PC-9 (cell line): Measurements from ENCODE around the gene DNALI1. TPM values are rescaled to one million over a fixed set of nuclear protein-coding genes. Genes with fewer than 3 reads are reported as not detected.

Experiments
- BruUV-seq: library from RNA; stranded (reverse); fragments of 400-500 nt; replicated peaks from 2 replicates; lab custom pipeline; 2021; lab: Mats Ljungman, UMichigan
- CTCF ChIA-PET: fragments of 300-600 bp; sonication (Branson Sonifier 250); formaldehyde crosslinking; loops from one replicate; lab custom pipeline; 2022; ENCODE audit warnings: antibody characterized with exemption; lab: Charles Lee
- POLR2A ChIA-PET: fragments of 300-600 bp; sonication (Branson Sonifier 250); formaldehyde crosslinking; loops from one replicate; lab custom pipeline; 2022; ENCODE audit warnings: antibody characterized with exemption; ENCODE audit not compliant: unreplicated experiment; lab: Charles Lee
- DNase-seq, 2 experiments: peaks; one replicate each; pipeline versions ENCODE4 v3.0.0 to v3.0.0-alpha.2; 2015 to 2022; ENCODE audit warnings: mixed read lengths in 1 of 2
- H2AFZ ChIP-seq: fragments of 200-600 bp; sonication (generic); 2 replicates; pipeline ENCODE4 v1.8.1; 2017; ENCODE audit warnings: antibody characterized with exemption
- H3F3A ChIP-seq: fragments of 200-600 bp; sonication (generic); 2 replicates; pipeline ENCODE4 v1.8.1; 2017; ENCODE audit warnings: antibody characterized with exemption, mild to moderate bottlenecking, low read depth; ENCODE audit not compliant: insufficient read depth
- H3K27ac ChIP-seq: fragments of 200-600 bp; sonication (generic); 2 replicates; pipeline ENCODE4 v1.6.1; 2016; ENCODE audit warnings: mixed run types
- H3K27me3 ChIP-seq: fragments of 200-600 bp; sonication (generic); 2 replicates; pipeline ENCODE4 v1.6.1; 2016; ENCODE audit warnings: low read depth, mixed run types; ENCODE audit not compliant: insufficient read depth
- H3K36me3 ChIP-seq: fragments of 200-600 bp; sonication (generic); 2 replicates; pipeline ENCODE4 v1.6.1; 2016; ENCODE audit warnings: low read depth, mixed run types
- H3K4me1 ChIP-seq: fragments of 200-600 bp; sonication (generic); replicated peaks from 2 replicates; pipeline ENCODE4 v1.6.1; 2016; ENCODE audit warnings: mixed run types; ENCODE audit not compliant: insufficient read depth
- H3K4me2 ChIP-seq: fragments of 200-600 bp; sonication (generic); 2 replicates; pipeline ENCODE4 v1.6.1; 2017; ENCODE audit warnings: mixed run types
- H3K4me3 ChIP-seq: fragments of 200-600 bp; sonication (generic); 2 replicates; pipeline ENCODE4 v1.6.1; 2016; ENCODE audit warnings: mixed run types
- H3K79me2 ChIP-seq: fragments of 200-600 bp; sonication (generic); 2 replicates; pipeline ENCODE4 v1.6.1; 2017; ENCODE audit warnings: low read depth, mixed run types
- H3K9me2 ChIP-seq: fragments of 200-600 bp; sonication (generic); 2 replicates; pipeline ENCODE4 v1.8.1; 2017; ENCODE audit warnings: mild to moderate bottlenecking; ENCODE audit not compliant: insufficient read depth
- H3K9me3 ChIP-seq: fragments of 200-600 bp; sonication (generic); 2 replicates; pipeline ENCODE4 v1.8.1; 2016; ENCODE audit warnings: low read depth; ENCODE audit not compliant: insufficient read depth
- H4K20me1 ChIP-seq: fragments of 200-600 bp; sonication (generic); 2 replicates; pipeline ENCODE4 v1.8.1; 2017; ENCODE audit not compliant: insufficient read depth
- EZH2 ChIP-seq: fragments of 200-600 bp; sonication (generic); IDR thresholded peaks from 2 replicates; pipeline ENCODE4 v1.8.0; 2017; ENCODE audit warnings: antibody characterized with exemption, low read depth
- intact Hi-C: fragments of 100-400 bp; cut with micrococcal nuclease; formaldehyde crosslinking; loops from one replicate; pipeline ENCODE4 v1.10.0; 2022; ENCODE audit not compliant: unreplicated experiment
- total RNA-seq: library from RNA; stranded (reverse); gene quantifications from 2 replicates; pipeline ENCODE4 v1.2.3, GENCODE V29; 2021
- TF ChIP-seq, protein P1 (sequence below): fragments of 200-600 bp; sonication (generic); conservative IDR thresholded peaks from 2 replicates; pipeline ENCODE4 v1.6.1; 2017; ENCODE audit warnings: mixed run types, antibody characterized with exemption, mild to moderate bottlenecking, moderate library complexity

Gene DNALI1
- total RNA-seq, 1 experiment from 2014 or later = not detected

DNA sequence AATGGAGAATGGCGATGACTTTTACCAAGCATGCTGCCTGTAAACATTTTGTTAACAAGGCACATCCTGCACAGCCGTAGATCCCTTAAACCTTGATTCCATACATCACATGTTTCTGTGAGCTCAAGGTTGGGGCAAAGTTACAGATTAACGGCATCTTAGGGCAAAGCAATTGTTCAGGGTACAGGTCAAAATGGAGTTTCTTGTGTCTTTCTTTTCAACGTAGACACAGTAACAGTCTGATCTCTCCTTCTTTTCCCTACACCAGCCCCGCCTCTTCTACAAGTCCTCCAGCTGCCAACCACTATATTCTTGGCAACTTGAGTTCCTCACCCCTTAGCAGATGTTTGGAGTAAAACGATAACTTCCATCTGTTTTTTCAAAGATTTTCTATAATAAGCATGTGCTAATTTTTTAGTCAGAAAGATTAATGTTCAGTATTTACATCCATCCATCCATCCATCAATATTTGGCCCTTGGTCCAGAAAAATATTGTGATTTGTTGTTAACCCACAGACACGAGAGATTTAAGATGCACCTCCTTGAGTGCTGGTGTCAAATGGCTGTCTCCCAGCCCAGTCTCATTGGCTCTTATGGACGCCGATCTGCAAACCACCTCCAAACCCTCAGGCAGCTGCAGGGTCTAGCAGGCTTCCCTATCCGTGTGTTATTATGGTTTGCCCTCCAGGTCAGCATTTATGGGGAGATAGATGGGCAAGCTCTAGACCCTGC is 3.8 kb downstream of the DNALI1 start:
- intact Hi-C loops = loop anchor here (5.0 kb wide), 1 partner anchor 103 kb away; no protein-coding TSS in a partner anchor
- Histone ChIP-seq H3F3A (peaks cover 9% of the 10 kb centered on the region; the same call in 1 of the 2 replicates), H2AFZ (no peak overlapping the region), H3K9me2 (no peaks in the 10 kb centered on the region), H3K27me3 (no peaks in the 10 kb centered on the region), H3K27ac (no peak overlapping the region), H3K4me2 (no peak overlapping the region), H3K9me3 (no peaks in the 10 kb centered on the region), H3K4me1 (0 out of 2 replicates have a peak, but pooled peaks cover 5% of the 10 kb centered on the region), H4K20me1 (no peaks in the 10 kb centered on the region), H3K36me3 (no peaks in the 10 kb centered on the region), H3K79me2 (no peaks in the 10 kb centered on the region), H3K4me3 (no peak overlapping the region)
- CTCF ChIA-PET = no interaction called here
- DNase-seq = no peak
- TF ChIP-seq, protein P1, sequence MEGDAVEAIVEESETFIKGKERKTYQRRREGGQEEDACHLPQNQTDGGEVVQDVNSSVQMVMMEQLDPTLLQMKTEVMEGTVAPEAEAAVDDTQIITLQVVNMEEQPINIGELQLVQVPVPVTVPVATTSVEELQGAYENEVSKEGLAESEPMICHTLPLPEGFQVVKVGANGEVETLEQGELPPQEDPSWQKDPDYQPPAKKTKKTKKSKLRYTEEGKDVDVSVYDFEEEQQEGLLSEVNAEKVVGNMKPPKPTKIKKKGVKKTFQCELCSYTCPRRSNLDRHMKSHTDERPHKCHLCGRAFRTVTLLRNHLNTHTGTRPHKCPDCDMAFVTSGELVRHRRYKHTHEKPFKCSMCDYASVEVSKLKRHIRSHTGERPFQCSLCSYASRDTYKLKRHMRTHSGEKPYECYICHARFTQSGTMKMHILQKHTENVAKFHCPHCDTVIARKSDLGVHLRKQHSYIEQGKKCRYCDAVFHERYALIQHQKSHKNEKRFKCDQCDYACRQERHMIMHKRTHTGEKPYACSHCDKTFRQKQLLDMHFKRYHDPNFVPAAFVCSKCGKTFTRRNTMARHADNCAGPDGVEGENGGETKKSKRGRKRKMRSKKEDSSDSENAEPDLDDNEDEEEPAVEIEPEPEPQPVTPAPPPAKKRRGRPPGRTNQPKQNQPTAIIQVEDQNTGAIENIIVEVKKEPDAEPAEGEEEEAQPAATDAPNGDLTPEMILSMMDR = no peak
- no peak for TF ChIP-seq EZH2
- no TSS peak for BruUV-seq
- POLR2A ChIA-PET = no interaction called here

DNA sequence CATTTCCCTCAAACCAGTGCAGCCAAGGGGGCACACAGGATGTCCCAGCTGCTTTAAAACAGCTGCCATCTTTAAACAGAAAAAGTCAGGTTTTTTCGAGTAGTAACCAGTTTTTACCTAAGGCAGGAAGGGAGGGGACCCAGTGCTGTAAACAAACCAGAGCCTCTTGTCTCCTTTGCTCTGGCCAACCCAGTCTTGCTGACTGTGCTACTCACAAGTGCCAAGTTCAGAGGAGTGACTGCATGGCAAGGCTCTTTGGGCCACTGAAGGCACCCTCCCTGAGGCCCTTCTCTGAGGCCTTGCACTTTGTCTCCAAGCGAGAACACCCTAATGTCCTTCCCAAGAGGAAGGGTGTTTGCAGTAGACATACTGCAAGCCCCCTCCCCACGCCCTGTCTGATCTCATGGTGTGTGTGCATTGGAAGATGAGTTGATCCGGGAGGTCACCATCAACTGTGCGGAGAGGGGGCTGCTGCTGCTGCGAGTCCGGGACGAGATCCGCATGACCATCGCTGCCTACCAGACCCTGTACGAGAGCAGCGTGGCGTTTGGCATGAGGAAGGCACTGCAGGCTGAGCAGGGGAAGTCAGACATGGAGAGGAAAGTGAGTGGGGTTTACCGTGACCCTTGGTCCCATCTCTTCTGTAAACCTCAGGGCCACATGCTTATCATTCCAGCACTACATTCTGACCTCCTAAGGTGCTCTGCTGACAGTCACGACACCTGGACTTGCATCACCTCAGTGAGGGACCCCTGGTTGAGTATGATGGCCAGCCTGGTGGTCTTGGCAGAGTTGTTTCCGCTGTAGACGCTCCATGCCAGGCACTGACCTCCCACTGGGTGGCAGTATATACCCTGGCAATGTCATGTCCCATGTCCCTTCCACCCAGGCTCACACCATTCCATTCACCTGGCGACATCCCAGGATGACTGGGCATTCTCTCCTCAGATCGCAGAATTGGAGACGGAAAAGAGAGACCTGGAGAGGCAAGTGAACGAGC is 4.7 kb downstream of the DNALI1 start:
- Histone ChIP-seq H3K79me2 (no peaks in the 10 kb centered on the region), H3K36me3 (0 out of 2 replicates have a peak, but pooled peaks cover 7% of the 10 kb centered on the region), H3K9me3 (no peaks in the 10 kb centered on the region), H3K4me2 (no peak overlapping the region), H4K20me1 (no peaks in the 10 kb centered on the region), H3K9me2 (no peaks in the 10 kb centered on the region), H3K27me3 (no peaks in the 10 kb centered on the region), H3K27ac (no peak overlapping the region), H3K4me1 (0 out of 2 replicates have a peak, but pooled peaks cover 2% of the 10 kb centered on the region), H3F3A (peaks cover 11% of the 10 kb centered on the region; the same call in 1 of the 2 replicates), H2AFZ (no peak overlapping the region), H3K4me3 (no peak overlapping the region)
- no peak for TF ChIP-seq EZH2
- TF ChIP-seq, protein P1 = peak; percentile 69
- TSS peak; percentile 2 for BruUV-seq
- DNase-seq = peak in 1 of 2 experiments; percentile 27
- POLR2A ChIA-PET = no interaction called here
- intact Hi-C loops = loop anchor here (5.0 kb wide), 1 partner anchor 104 kb away; no protein-coding TSS in a partner anchor
- CTCF ChIA-PET = no interaction called here

DNA sequence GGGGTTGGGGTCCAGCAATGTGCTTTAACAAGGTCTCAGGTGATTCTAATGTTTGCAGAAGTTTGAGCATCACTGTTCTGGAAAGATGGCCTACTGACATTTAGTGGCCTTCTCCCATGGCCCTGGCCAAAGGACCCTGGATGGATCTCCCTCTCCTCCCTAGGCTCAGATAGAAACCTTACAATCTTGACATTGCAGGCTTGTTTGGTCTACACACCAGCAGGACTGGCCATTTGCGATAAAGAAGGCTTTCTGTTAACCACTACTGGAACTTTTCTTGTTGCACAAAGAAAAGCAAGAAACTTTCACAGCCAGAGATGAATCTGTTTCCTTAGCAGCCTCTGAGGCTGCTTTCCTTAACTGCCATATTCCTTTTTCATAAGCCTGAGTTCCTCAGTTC is 6.2 kb downstream of the DNALI1 start:
- no peak for TF ChIP-seq EZH2
- TF ChIP-seq, protein P1 = no peak

More for the DNA sequence above, 6.2 kb downstream of the DNALI1 start:
- DNase-seq = no peak
- ChIA-PET POLR2A (no interaction called here), CTCF (no interaction called here)
- Histone ChIP-seq H2AFZ (no peak overlapping the region), H4K20me1 (no peaks in the 10 kb centered on the region), H3K27ac (no peak overlapping the region), H3K27me3 (no peaks in the 10 kb centered on the region), H3K9me3 (no peaks in the 10 kb centered on the region), H3K79me2 (no peaks in the 10 kb centered on the region), H3K4me3 (no peak overlapping the region), H3K4me1 (no peaks in the 10 kb centered on the region), H3F3A (peaks cover 11% of the 10 kb centered on the region; the same call in 1 of the 2 replicates), H3K4me2 (no peak overlapping the region), H3K9me2 (no peaks in the 10 kb centered on the region), H3K36me3 (peaks cover 15% of the 10 kb centered on the region; the same call in 1 of the 2 replicates)
- no TSS peak for BruUV-seq
- intact Hi-C loops = loop anchor here (5.0 kb wide), 1 partner anchor 106 kb away; no protein-coding TSS in a partner anchor
